GM12878 (cell line): ENCODE data around the gene HELZ. TPM values are rescaled to one million over a fixed set of nuclear protein-coding genes. Genes with fewer than 3 reads are reported as not detected.

ENCODE experiments used
- ATAC-seq: fragments of 200-7000 bp; cut with Tn5 transposase; 3 replicates; pipeline ENCODE4 v1.9.1; 2020; ENCODE audit warnings: mild to moderate bottlenecking, moderate library complexity
- BruUV-seq: library from RNA; stranded (reverse); fragments of 400-500 nt; replicated peaks from 2 replicates; lab custom pipeline; 2021; lab: Mats Ljungman, UMichigan
- CTCF ChIA-PET: fragments of 300-600 bp; sonication (Branson Sonifier 250); formaldehyde crosslinking; extraction: SDS; loops from one replicate; lab custom pipeline; 2021; ENCODE audit warnings: inconsistent platforms; lab: Yijun Ruan, JAX
- POLR2A ChIA-PET: fragments of 350-600 bp; formaldehyde crosslinking; extraction: SDS; loops from one replicate; lab custom pipeline; 2021; ENCODE audit warnings: inconsistent platforms; lab: Charles Lee
- RAD21 ChIA-PET: fragments of 300-600 bp; sonication (Branson Sonifier 250); formaldehyde crosslinking; loops from one replicate; lab custom pipeline; 2023; ENCODE audit warnings: antibody characterized with exemption; ENCODE audit not compliant: unreplicated experiment; lab: Charles Lee
- SMC1A ChIA-PET: fragments of 300-600 bp; sonication (Branson Sonifier 250); formaldehyde crosslinking; loops from one replicate; lab custom pipeline; 2023; ENCODE audit not compliant: unreplicated experiment, uncharacterized antibody; lab: Charles Lee
- DNase-seq: peaks from one replicate; pipeline ENCODE4 v3.0.0-alpha.2; 2011; ENCODE audit warnings: low read depth, low spot score
- FAIRE-seq: peaks from 3 replicates; lab custom pipeline; 2011; peaks lifted over from hg19 to GRCh38; lab: Jason Lieb, UNC
- H2AFZ ChIP-seq: 2 replicates; pipeline ENCODE4 v1.6.0; 2011; ENCODE audit warnings: low read depth, low read length, control low read depth; ENCODE audit not compliant: control insufficient read depth
- H3K27ac ChIP-seq: 2 replicates; pipeline ENCODE4 v1.5.1; 2011; ENCODE audit warnings: control low read depth; ENCODE audit not compliant: control insufficient read depth, insufficient read depth
- H3K27me3 ChIP-seq, 2 experiments: replicated peaks in 1 of 2; 2 replicates each; pipeline versions ENCODE4 v1.6.0 to v1.6.1; 2011; ENCODE audit warnings: low read length in 1 of 2; ENCODE audit not compliant: control insufficient read depth in 2 of 2, insufficient read depth in 2 of 2
- H3K36me3 ChIP-seq, 2 experiments: 2 replicates each; pipeline ENCODE4 v1.5.1; 2011; ENCODE audit warnings: low read length in 1 of 2; ENCODE audit not compliant: control insufficient read depth in 2 of 2, insufficient read depth in 2 of 2
- H3K4me1 ChIP-seq: 2 replicates; pipeline ENCODE4 v1.6.1; 2011; ENCODE audit warnings: mild to moderate bottlenecking, low read length, moderate library complexity, mixed read lengths; ENCODE audit not compliant: control insufficient read depth, insufficient read depth
- H3K4me2 ChIP-seq: 2 replicates; pipeline ENCODE4 v1.6.0; 2011; ENCODE audit warnings: control low read depth; ENCODE audit not compliant: control insufficient read depth, insufficient read depth
- H3K4me3 ChIP-seq: fragments of 200-600 bp; sonication (generic); 2 replicates; pipeline ENCODE4 v1.5.1; 2016
- H3K79me2 ChIP-seq: 2 replicates; pipeline ENCODE4 v1.6.0; 2011; ENCODE audit warnings: low read length; ENCODE audit not compliant: control insufficient read depth, insufficient read depth
- H3K9ac ChIP-seq: 2 replicates; pipeline ENCODE4 v1.8.0; 2011; ENCODE audit warnings: low read length, control low read depth, mixed read lengths; ENCODE audit not compliant: control insufficient read depth, insufficient read depth
- H3K9me3 ChIP-seq: replicated peaks from 3 replicates; pipeline ENCODE4 v1.5.1; 2011; ENCODE audit warnings: mild to moderate bottlenecking, low read length; ENCODE audit not compliant: control insufficient read depth, insufficient read depth
- H4K20me1 ChIP-seq: 2 replicates; pipeline ENCODE4 v1.6.0; 2011; ENCODE audit not compliant: control insufficient read depth, insufficient read depth
- BRCA1 ChIP-seq: IDR thresholded peaks from 2 replicates; pipeline ENCODE4 v1.6.1; 2011; ENCODE audit warnings: low read depth, low read length, improper control_type of control experiment
- CBX5 ChIP-seq: sonication (generic); IDR thresholded peaks from 2 replicates; pipeline ENCODE4 v1.6.1; 2016; ENCODE audit warnings: low read depth, moderate library complexity, mild to moderate bottlenecking, inconsistent platforms
- DPF2 ChIP-seq: fragments of 450-650 bp; IDR thresholded peaks from 2 replicates; pipeline ENCODE4 v1.6.1; 2017; ENCODE audit warnings: mild to moderate bottlenecking
- ELK1 ChIP-seq: IDR thresholded peaks from 2 replicates; pipeline ENCODE4 v1.6.1; 2012; ENCODE audit warnings: low read depth, low read length, improper control_type of control experiment
- EZH2 ChIP-seq: IDR thresholded peaks from 2 replicates; pipeline ENCODE4 v1.6.1; 2012; ENCODE audit warnings: low read depth, mild to moderate bottlenecking, control low read depth, inconsistent platforms, low read length, borderline replicate concordance; ENCODE audit not compliant: control insufficient read depth
- HDAC2 ChIP-seq: fragments of 200-600 bp; sonication (generic); IDR thresholded peaks from 2 replicates; pipeline ENCODE4 v1.6.1; 2017
- JUND ChIP-seq: IDR thresholded peaks from 2 replicates; pipeline ENCODE4 v1.6.1; 2012; ENCODE audit warnings: low read depth, mild to moderate bottlenecking, low read length, improper control_type of control experiment, moderate library complexity
- MEF2B ChIP-seq: fragments of 450-650 bp; IDR thresholded peaks from 2 replicates; pipeline ENCODE4 v1.6.1; 2018; ENCODE audit warnings: mild to moderate bottlenecking, moderate library complexity; ENCODE audit not compliant: partially characterized antibody, poor library complexity, severe bottlenecking
- PKNOX1 ChIP-seq: fragments of 450-650 bp; IDR thresholded peaks from 2 replicates; pipeline ENCODE4 v1.6.1; 2016; ENCODE audit warnings: mild to moderate bottlenecking
- SIN3A ChIP-seq: IDR thresholded peaks from 2 replicates; pipeline ENCODE4 v1.6.1; 2012; ENCODE audit warnings: low read depth, low read length, improper control_type of control experiment
- WGBS: methylation state at CpG from one replicate; pipeline ENCODE4 v1.1.6; 2016; ENCODE audit warnings: low lambda C conversion rate; ENCODE audit not compliant: insufficient replicate concordance, insufficient coverage; ENCODE audit errors: missing lambda C conversion rate; 5-methylcytosine and 5-hydroxymethylcytosine counted together
- in situ Hi-C: fragments of 300-500 bp; cut with MboI; formaldehyde crosslinking; loops from 9 replicates; pipeline ENCODE4 v1.14.3; 2018; ENCODE audit warnings: mixed read lengths
- intact Hi-C: fragments of 100-400 bp; cut with micrococcal nuclease; formaldehyde crosslinking; loops from one replicate; pipeline ENCODE4 v1.14.2; 2022; ENCODE audit not compliant: unreplicated experiment
- polyA plus RNA-seq, 11 experiments: library from polyadenylated mRNA; depleted of rRNA in 4 of 11; unstranded in 6 of 11; stranded (reverse) in 5 of 11; fragments of >200 nt; fragmentation: Nextera tagmentation in 4 of 11; fragmentation: Illumina TruSeq in 1 of 11; extraction: Ambion mirVana in 4 of 11; extraction: Trizol in 1 of 11; gene quantifications; 1 replicate in 1 of 11; 2 replicates in 10 of 11; pipeline versions ENCODE4 v1.2.1 to v1.2.3, GENCODE V29; 2011 to 2016; ENCODE audit warnings: inconsistent platforms in 2 of 11, missing spikeins in 2 of 11, low read depth in 1 of 11
- total RNA-seq, 4 experiments: library from RNA; depleted of rRNA in 3 of 4; stranded (reverse); fragments of >200 nt in 3 of 4; fragmentation: Illumina TruSeq in 1 of 4; extraction: Trizol in 1 of 4; gene quantifications; 2 replicates each; pipeline versions ENCODE4 v1.2.1 to v1.2.3, GENCODE V29; 2013 to 2021

The HELZ gene
- total and polyA plus RNA-seq, 10 of the 15 experiments (the other 5 are each of a cell fraction or from before 2014, with no cell fraction given): 1.5 to 36.8 (median 19.1) TPM

GRCh38 chr17:67055811-67056745, 188.9 kb downstream of the HELZ start:
- no peak for ATAC-seq
- no peak overlapping the region for H3K4me2 ChIP-seq
- H3K9me3 ChIP-seq: no peaks in the 10 kb centered on the region
- no peak for FAIRE-seq
- H3K4me1 ChIP-seq: peaks cover 7% of the 10 kb centered on the region
- no peak overlapping the region for H3K27ac ChIP-seq
- ChIA-PET POLR2A (no interaction called here), CTCF (no interaction called here), RAD21 (no interaction called here), SMC1A (interaction anchor here (1.0 kb wide), 1 partner anchor 25 kb away, joined by 3 read pairs; no protein-coding TSS in a partner anchor)
- no peaks in the 10 kb centered on the region for H3K36me3 ChIP-seq
- in situ Hi-C loops: no loop called here
- intact Hi-C loops: no loop called here
- H2AFZ ChIP-seq: no peak overlapping the region
- H3K9ac ChIP-seq: no peak overlapping the region
- DNase-seq: no peak
- H3K79me2 ChIP-seq: no peaks in the 10 kb centered on the region
- BruUV-seq: no TSS peak
- WGBS: 58% methylated on average over 29 of the region's 29 CpGs
- no peak overlapping the region for H3K4me3 ChIP-seq
- no peaks in the 10 kb centered on the region for H3K27me3 ChIP-seq
- TF ChIP-seq BRCA1 (no peak), MEF2B (peak; percentile 61)
- no peaks in the 10 kb centered on the region for H4K20me1 ChIP-seq

- POLR2A ChIA-PET: no interaction called here
- CTCF ChIA-PET: no interaction called here
- no TSS peak for BruUV-seq
- H3K9me3 ChIP-seq: no peaks in the 10 kb centered on the region
- FAIRE-seq (no peak), ATAC-seq (no peak), DNase-seq (no peak)
- H3K27ac ChIP-seq: no peak overlapping the region
- H4K20me1 ChIP-seq: no peaks in the 10 kb centered on the region
- no peak overlapping the region for H3K9ac ChIP-seq
- no peak for TF ChIP-seq CBX5
- TF ChIP-seq JUND: no peak
- TF ChIP-seq DPF2: no peak
- TF ChIP-seq HDAC2: no peak
- no peak for TF ChIP-seq EZH2
- TF ChIP-seq PKNOX1: no peak
- TF ChIP-seq ELK1: no peak
- TF ChIP-seq SIN3A: no peak
- H3K4me2 ChIP-seq: no peak overlapping the region
- H2AFZ ChIP-seq: no peak overlapping the region
- H3K4me3 ChIP-seq: no peak overlapping the region
- H3K4me1 ChIP-seq: peaks cover 7% of the 10 kb centered on the region
- H3K27me3 ChIP-seq: no peaks in the 10 kb centered on the region
- intact Hi-C loops: no loop called here
- H3K79me2 ChIP-seq: no peaks in the 10 kb centered on the region
- SMC1A ChIA-PET: no interaction called here
- H3K36me3 ChIP-seq: no peaks in the 10 kb centered on the region
- in situ Hi-C loops: no loop called here
- RAD21 ChIA-PET: no interaction called here
- WGBS: 85% methylated on average over 19 of the region's 19 CpGs
Measured at GRCh38 chr17:67055041-67055443, 190.0 kb downstream of the HELZ start.
